Prostate gland (tissue), 2 donors: ENCODE measurements around the gene FAM229A.
A peak's percentile ranks its signal among the peaks of the same experiment; 100 is the strongest.

Experiments used
- POLR2A ChIP-seq: fragments of 450-650 bp; IDR thresholded peaks from one replicate; pipeline ENCODE4 v1.6.1; 2016; ENCODE audit warnings: antibody characterized with exemption, mild to moderate bottlenecking
- POLR2AphosphoS5 ChIP-seq: sonication (generic); formaldehyde crosslinking; IDR thresholded peaks from one replicate; pipeline ENCODE4 v1.6.1; 2017; ENCODE audit warnings: antibody characterized with exemption
- TF ChIP-seq, protein P1 (sequence below), 4 experiments: fragments of 200-600 bp in 2 of 4; fragments of 450-650 bp in 2 of 4; sonication (generic) in 2 of 4; IDR thresholded peaks; 1 replicate in 3 of 4; 2 replicates in 1 of 4; pipeline ENCODE4 v1.5.1; 2016 to 2019; ENCODE audit warnings: antibody characterized with exemption in 4 of 4, mild to moderate bottlenecking in 2 of 4, moderate library complexity in 2 of 4

GRCh38 chr1:32351399-32352238 lies 10.7 kb downstream of the FAM229A start:
- TF ChIP-seq, protein P1, sequence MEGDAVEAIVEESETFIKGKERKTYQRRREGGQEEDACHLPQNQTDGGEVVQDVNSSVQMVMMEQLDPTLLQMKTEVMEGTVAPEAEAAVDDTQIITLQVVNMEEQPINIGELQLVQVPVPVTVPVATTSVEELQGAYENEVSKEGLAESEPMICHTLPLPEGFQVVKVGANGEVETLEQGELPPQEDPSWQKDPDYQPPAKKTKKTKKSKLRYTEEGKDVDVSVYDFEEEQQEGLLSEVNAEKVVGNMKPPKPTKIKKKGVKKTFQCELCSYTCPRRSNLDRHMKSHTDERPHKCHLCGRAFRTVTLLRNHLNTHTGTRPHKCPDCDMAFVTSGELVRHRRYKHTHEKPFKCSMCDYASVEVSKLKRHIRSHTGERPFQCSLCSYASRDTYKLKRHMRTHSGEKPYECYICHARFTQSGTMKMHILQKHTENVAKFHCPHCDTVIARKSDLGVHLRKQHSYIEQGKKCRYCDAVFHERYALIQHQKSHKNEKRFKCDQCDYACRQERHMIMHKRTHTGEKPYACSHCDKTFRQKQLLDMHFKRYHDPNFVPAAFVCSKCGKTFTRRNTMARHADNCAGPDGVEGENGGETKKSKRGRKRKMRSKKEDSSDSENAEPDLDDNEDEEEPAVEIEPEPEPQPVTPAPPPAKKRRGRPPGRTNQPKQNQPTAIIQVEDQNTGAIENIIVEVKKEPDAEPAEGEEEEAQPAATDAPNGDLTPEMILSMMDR (IDR thresholded peaks at IDR 0.05), result peak in 2 of 4 experiments; percentile 22 to 38
- TF ChIP-seq POLR2A (peak; percentile 91), POLR2AphosphoS5 (peak; percentile 91)
